HG02798 (cell line): ENCODE data around the gene CCDC184.
"Not testable (repeated sequence)": the region's sequence is repeated elsewhere in the genome, so short reads cannot be mapped to it uniquely, and the experiment has no call there.

Experiments
- ATAC-seq: cut with Tn5 transposase; IDR thresholded peaks from one replicate; pipeline ENCODE4 v1.9.1; 2021; ENCODE audit warnings: mild to moderate bottlenecking; ENCODE audit not compliant: unreplicated experiment, poor library complexity

The CCDC184 gene

GRCh38 chr12:48201091-48201490 lies 17.6 kb downstream of the CCDC184 start:
- no peak for ATAC-seq

- no peak for ATAC-seq
Observed at GRCh38 chr12:48201516-48201915, 18.1 kb downstream of the CCDC184 start.

DNA sequence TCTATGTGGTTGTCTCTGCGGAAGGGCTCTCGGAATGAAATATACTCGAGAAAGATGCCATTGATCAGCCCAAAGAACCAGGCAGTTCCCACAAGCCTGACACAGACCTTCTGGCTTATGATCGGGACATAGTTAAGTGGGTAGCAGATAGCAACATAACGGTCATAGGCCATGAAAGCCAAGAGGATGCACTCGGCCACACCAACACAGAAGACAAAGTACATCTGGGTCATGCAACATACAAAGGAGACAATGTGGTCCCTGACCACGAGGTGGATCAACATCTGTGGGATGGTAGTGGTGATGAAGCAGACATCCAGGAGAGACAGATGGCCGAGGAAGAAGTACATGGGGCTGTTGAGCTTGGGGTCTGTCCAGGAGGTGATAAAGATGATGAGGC lies 19.3 kb downstream of the CCDC184 start:
- ATAC-seq: no peak

DNA sequence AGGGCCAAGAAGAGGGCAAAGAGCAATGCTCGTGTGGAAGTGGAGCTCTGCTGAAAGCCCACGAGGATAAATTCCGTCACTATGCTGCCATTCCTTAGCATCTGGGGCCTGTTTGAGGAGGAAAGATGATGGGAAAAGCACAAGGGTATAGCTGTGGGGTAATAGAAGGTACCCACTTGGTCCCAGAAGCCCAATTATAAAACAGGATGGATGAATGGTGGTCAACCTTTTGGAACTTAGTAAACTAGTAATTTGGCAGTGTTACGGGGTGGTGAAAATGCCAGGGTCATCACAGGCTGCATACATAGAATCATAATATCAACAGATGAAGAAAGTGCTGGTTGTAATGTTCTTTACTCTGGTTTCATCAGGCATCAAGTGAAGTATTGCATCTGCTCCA lies 19.7 kb downstream of the CCDC184 start, which contains the start of gene OR10AD1:
Gene OR10AD1, minus strand, starts transcription at position 101 of the 400 bp plus-strand sequence. Its CDS starts 0 bp downstream, at position 101.
- ATAC-seq: no peak

DNA sequence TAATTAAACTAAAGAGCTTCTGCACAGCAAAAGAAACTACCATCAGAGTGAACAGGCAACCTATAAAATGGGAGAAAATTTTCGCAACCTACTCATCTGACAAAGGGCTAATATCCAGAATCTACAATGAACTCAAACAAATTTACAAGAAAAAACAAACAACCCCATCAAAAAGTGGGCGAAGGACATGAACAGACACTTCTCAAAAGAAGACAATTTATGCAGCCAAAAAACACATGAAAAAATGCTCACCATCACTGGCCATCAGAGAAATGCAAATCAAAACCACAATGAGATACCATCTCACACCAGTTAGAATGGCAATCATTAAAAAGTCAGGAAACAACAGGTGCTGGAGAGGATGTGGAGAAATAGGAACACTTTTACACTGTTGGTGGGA lies 26.1 kb downstream of the CCDC184 start:
- not testable (repeated sequence) for ATAC-seq

DNA sequence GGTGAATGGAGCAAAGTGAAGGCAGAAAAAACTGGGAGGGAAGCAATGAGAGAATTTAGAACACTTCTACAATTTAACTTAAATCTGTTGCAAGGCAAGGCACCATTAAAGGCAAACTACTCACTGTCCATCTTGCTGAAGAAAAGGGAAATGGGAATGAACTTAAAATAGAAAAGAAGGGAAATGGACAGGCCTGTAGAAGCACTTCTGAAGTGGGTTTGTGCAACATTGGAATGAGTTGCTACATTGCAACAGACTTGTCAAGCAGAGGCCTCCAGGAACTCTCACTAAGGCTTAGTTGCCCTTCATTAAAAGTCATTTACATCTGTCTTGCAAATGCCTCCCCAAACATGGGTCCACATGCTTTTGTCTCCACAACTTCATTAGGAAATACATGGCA lies 33.3 kb downstream of the CCDC184 start:
- ATAC-seq: no peak

DNA sequence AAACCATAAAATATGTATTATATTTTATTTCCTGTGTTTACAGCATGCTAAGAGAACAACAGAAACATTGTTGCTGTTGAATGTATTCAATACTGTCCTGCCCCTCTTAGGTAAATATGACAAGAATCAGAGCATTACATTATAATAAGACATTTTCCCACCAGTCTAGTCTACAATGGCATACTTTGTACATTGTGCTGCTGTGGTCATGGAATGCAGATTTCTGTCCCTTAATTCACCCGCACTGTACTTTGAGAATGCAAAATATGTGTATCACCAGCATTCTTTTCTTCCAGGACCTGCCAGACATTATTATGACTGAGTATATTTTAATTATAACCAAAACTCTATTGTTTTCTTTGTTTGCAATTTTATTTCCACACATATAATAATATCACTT lies 36.2 kb downstream of the CCDC184 start:
- ATAC-seq: no peak

GRCh38 chr12:48220701-48221100 lies 37.3 kb downstream of the CCDC184 start:
- no peak for ATAC-seq

DNA sequence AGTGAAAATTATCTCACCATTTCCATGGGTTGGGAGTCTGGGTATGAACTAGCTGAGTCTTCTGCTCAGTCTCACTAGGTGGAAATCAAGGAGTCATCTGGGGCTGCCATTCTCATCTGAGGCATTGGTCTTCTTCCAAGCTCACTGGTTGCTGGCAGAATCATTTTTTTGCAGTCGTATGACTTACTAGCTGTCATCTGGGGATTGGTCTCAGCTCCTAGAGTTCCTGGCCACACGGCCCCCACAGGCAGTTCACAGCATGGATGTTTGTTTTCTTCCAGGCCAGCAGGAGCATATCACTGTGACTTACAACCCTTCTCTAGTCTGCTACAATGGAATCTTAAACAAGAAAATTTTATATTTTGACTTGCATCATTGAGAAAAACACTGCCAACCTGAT lies 38.2 kb downstream of the CCDC184 start:
- ATAC-seq: no peak

- ATAC-seq: not testable (repeated sequence)
Observed at GRCh38 chr12:48224533-48224932, 41.1 kb downstream of the CCDC184 start.

- not testable (repeated sequence) for ATAC-seq
Observed at GRCh38 chr12:48231169-48231958, 47.9 kb downstream of the CCDC184 start.
